NCI-H69 (cell line): ENCODE measurements around the gene COPB1.

Experiments used
- DNase-seq: peaks from one replicate; lab custom pipeline; 2025; lab: John Stamatoyannopoulos, UW

COPB1 gene

DNA sequence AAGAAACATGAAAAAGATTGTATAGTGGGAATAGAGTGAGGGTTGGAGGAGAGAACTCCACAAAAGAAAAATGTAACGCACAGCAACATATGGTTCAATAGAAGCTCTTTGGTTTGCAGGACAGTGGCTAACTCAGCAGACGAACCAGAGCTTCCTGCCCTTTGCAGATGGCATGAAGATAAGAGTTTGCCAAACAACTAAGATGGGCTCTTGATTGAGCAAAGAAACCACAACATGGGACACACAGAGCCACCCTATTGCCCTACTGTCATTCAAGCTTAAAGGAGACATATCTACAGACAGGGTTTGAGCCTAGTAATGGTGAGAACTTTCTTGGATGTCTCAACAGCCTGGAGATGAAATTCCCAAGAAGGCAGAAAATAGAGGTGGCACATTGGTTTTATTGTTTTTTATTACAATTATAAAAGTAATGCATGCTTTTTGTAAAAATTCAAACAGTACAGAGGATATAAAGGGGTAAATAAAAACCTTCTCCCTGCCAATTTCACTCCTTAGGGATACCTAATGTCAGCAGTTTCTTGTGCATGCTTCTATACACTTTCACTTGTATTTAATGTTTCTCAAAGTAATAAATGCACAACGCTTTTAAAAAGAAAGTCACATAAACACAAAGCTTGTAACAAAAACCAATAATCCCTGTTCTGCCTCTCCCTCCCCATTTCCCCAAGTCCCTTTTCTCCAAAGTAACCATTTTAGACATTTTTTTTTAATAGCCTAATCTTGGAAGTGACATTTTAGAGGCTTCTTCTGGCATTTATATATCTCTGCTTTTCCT lies 63.7 kb downstream of the COPB1 start:
- no peak for DNase-seq

DNA sequence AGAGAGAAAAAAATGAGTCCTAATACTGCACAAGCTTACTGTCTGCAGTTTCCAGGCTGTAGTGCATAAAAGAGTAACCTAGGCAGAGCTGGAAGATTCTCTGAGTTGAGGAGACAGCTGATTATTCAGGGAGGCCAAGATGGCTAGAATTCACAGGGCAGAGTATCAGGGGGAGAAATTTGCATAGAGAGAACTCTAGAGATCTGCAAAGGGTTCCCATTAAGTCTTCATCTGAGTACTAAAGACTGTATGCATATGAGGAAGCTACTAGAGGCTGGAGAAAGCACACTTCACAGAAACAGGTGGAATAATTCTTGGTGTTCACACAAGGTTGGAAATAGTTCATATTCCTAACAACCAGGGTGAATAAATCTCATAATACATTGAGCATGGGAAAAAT lies 74.0 kb downstream of the COPB1 start:
- DNase-seq: no peak

DNA sequence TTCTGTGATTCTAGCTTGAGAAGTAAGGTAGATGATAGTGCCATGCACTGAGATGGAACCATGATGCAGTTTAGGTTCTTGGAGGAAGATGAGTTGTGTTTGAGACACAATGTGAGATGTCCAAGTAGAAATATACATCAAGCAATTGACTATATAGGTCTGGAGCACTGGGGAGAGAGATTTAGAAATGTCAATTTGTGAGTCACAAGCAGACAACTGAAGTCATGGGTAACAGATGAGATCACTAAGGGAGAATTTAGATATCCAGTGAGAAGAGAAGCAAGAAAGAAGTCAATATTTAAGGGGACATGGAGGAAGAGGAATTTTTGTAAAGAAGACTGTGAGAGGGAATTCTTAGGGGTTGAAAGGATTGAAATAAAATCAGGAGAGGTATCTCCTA lies 75.5 kb downstream of the COPB1 start:
- DNase-seq: no peak

DNA sequence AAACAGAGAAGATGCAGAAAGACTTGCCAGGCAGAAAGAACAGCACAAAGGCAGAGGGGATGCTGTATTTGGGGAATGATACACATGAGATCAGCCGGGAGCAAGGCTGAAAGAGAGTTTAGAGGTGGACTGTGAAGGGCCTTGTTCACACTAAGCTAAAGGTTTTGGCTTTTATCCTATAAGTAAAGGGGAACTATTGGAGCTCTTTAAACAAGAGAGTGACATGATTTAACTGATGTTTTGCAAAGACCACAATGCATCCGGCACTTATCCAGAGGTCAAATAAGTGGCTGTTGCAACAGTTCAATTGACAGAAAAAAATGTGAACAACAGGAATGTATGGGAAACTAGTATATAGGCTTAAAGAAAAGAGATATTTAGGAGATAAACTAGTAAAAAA lies 76.0 kb downstream of the COPB1 start:
- no peak for DNase-seq

DNA sequence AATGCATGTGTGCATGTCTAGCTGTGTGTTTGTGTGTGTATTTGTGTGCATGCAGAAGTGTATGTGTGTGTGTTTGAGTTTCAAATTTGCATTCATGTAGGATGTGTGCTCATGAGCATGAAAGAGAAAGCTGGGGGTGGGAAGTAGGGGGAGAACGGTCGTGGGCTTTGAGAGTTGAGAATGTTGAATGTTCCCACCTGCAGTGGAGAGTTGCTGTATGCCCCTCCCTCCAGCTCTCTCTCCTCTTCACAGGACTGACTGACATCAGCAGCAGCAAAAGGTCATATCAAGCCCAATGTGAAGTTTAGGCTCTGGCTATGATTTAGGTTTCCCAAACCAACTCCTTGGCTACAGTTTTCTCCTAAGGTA lies 76.8 kb downstream of the COPB1 start:
- DNase-seq: peak; percentile 43

DNA sequence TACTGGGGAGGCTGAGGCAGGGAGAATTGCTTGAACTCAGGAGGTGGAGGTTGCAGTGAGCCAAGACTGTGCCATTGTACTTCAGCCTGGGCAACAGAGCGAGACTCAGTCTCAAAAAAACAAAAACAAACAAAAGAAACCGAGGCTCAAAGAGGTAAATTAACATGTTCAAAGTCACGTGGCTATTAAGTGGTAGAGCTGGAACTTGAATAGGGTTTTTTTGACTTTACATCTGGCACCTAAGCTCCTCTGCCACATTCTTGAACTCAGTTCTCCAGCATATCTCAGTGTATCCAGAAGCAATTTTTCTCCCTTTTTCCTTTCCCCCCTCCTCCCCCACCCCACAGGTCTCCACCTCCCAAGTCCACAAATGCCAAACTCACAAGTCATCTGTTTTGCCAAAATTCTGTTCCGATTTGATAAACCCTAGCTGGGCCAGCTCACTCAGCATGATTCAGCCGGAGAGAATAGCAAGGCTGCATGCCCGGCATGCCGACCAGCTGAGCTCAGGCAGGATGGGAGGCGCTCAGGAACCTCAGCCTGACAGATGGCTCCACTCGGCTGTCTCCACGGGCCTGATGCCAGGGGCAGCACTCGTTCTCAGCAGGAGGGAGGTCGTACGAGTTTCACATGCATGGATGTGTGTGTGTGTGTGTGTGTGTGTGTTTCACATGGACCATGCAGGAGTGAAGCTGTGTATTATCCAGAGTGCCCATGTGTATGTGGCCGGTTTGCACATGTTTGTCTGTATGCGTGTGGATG lies 77.4 kb downstream of the COPB1 start:
- DNase-seq: peak; percentile 95

DNA sequence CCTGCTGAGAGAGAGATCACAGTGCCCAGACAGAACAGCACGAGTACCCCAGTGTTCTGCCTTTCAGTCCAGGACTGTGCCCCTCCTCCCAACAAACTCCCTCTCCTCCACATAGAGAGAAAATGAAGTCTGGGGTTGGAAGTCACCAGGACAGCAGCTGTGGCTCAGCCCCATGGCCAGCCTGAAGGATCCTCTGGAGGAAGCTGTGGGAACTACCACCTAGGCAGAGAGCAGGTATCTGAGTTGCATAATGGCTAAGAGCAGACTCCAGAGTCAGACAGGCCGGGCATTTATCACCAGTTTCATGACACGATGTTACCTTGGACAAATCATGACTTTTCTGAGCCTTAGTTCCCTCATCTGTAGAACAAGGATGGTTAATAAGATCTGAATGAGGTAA lies 79.4 kb downstream of the COPB1 start:
- no peak for DNase-seq

DNA sequence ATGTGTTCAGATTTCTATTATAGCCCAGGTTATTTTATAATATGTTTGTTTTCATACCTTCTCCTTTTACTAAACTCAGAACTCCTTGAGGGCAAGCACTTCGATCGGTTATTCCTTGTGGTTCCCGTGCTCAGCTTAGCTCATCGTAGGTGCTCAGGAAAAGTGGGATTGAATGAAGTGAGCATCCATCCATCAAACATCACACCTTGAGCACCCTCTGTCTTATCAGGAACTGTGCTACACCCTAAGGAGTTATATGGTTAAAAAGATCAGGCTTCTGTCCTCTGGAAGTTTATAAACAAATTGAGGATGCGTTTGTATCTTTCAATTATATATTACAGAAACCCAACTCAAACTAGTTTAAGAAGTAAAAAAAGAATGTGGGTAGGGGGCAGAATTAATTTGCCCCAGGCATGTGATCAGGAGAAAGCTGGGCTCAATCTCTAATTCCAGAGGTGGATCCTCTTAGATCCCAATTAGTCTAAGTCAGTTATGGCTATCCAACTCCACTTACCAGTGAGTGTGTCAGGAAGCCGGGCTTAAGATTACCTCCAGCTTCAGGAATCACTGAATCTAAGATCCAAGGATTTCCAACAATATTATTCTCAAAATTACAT lies 80.7 kb downstream of the COPB1 start:
- DNase-seq: peak; percentile 54

DNA sequence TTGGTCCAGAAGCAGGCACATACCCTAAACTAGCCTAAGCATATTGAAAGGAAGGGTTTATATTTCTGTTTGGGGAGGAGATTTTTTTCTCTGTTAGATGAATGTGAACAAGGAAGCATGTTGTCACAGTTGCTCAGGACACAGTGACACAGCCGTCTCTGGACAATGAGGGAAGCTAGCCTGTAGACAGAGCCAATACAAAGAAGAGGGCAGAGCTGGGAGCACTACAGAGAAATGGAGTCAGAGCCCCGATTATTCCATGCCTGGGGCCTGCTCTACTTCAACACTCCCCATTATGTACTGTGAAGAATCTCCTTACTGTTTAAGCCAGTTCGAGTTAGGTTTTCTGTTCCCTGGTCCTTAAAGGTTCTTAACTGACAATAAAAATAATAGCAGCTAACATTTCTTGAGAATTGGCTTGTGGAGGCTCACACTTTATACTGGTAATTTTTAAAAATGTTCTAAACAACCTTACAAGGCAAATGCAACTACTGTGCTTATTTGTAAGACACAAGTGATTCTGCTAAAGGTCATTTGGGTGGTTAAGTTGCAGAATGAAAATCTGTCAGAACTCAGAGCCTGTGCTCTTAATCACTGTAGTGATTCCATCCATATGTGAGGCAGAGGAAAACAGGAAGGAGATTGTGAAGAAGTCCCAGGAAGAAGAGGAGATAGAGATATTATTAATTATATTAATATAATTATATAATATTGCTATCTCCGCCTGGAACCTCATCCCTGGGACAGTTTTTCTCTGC lies 81.8 kb downstream of the COPB1 start:
- no peak for DNase-seq

DNA sequence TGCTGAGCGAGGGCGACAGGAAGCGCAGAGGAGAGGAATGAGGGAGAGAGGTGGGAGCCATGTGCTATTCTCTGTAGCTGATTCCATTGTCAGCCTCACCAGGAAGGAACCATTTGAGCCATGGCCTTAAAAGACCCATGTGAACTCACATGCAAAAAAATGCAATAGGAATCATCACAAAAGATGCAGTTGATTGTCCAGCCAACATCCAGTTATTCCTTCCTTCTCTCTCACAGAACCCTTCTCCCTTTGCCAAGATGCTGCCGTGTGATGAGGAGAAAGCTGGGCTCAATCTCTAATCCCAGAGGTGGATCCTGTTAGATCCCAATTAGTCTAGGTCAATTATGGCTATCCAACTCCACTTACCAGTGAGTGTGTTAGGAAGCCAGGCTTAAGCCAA lies 82.4 kb downstream of the COPB1 start:
- no peak for DNase-seq

DNA sequence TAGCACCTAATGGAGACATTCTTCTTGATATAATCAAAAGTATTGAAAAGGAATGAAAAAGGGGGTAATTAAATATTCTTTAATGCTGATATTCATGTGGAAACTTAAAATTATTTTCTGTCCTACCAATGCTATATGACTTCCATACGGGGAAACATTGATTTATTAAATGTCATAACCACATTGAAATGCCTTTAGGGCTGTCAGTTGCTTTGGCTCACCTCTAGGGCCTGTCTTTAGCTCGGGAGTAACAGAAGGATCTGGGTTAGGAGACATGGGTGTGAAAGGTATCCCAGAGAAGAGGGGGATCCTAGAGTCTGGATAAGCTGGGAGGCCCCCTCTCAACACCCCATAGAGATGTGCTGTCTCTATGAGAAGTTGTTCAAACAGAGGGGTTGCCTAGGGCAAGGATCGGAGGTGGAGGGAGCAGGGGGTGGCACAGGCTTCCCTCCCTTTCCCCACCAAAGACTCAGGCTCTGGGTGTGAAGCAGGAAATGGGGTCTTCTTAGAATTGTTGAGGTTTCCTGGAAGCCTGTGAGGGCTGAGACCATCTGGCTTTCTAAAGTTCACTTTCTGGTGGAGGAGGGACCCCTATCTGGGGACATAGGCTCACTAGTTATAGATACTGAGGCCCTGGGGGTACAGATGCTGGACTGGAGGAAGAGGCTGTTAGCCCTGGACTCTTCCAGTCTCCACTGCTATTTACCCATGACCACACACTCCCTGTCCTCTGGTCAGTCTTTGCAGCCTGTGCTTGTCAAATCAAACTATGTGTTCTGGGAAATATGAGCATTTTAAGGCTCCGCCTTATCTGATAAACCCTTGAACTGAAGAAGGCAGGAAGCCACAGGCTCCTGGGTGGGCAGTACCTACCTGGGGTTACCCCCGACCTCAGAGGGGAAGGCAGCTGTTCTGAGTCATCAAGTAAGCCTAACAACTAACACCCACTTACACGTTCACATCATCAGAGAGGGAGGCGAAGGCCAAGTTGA lies 84.8 kb downstream of the COPB1 start:
- no peak for DNase-seq

DNA sequence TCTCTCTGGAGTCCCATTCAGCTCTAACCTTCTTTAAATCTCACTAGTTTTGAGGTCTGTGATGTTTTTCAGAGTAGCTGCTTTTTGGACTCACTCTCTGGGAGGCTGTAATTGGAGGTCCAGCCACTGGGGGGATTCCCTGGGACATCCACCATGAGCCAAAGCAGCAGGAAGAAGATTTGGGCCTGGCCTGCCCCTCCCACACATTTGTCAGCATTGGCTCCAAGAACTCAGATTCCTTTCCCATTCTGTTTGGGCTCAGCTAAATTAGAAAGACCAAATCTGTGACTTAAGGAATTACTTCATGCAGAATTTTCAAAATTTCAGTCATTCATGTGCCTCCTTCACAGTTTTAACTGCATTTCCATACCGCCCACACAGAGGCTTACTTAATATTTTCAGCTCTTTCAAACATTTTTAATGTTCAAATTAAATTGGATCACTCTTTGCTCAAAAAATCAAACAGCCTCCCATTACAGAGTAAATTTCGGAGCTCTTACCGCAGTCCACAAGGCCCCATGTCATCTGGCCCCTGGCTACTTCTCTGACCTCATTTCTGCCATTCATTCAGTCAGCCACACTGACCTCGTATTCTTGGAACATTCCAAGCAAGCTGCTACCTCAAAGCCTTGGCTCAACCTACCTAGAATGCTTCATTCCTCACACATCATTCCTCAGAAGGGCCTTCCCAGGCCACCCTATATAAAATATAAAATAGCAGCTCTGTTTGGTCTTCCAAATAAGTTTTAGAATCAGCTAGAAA lies 86.1 kb downstream of the COPB1 start:
- DNase-seq: peak; percentile 6

DNA sequence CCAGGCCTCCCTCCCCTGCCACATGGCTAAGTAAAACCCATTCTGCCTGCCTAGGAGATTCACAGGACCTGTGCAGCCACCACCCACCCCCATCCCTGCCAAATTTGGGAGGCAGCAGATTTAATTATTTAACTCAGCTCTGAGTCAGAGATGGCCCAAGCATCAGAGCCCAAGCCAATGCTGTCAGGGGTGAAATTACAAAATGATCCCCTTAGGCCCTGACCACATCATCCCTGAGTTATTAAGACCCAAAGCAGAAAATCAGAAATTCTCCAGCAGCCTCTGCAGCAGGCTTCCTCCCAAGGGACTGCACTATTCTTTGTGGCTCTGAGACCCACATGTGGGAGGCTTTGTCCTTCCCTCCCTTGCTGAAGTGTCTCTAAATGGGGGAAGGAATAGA lies 87.8 kb downstream of the COPB1 start:
- no peak for DNase-seq

DNA sequence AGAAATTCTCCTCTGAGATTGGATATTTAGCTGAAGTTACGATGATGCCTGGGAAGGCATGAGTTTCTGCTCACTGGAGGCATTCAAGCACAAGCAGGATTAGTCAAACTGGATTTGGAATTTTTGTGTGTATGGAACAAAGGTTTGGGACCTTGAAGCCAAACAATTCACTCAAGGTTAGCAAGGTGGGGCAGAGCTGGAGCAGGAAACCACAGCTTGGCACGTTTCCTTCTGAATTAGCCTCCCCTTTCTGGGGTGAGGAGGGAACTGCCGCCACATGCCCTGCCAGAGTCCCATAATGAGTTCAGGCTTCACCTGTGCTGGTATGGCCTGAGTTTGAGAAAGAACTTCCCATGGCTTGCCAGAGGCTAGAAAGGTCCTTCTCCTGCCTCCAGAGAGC lies 89.7 kb downstream of the COPB1 start:
- DNase-seq: no peak

DNA sequence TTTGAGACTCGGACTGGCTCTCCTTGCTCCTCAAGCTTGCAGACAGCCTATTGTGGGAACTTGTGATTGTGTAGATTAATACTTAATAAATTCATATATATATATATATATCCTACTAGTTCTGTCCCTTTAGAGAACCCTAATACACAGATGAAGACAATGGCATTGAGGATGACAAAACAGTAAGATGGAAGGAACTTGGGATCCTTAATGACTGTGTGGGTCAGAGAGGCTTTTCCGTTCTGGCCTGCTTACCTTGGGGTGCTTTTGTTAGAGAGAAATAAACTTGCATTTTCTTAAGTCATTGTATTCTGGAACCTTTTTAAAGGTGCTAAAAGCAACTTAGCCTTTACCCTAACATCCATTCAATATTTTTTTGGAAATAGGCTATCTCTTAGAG lies 91.0 kb downstream of the COPB1 start:
- no peak for DNase-seq
